Spinal cord (tissue), 10 donors: ENCODE results near the gene SMU1. TPM values are rescaled to one million over a fixed set of nuclear protein-coding genes. Genes with fewer than 3 reads are reported as not detected.

Experiments
- DNase-seq, 6 donors: peaks; one replicate each; pipeline versions ENCODE4 v3.0.0 to v3.0.0-alpha.2; 2013 to 2015; ENCODE audit warnings: low spot score in 6 of 6, low read depth in 4 of 6
- H3K27ac ChIP-seq: one replicate; pipeline ENCODE4 v1.5.1; 2013; ENCODE audit warnings: low read depth, low read length, control low read depth
- H3K27me3 ChIP-seq: one replicate; pipeline ENCODE4 v1.6.1; 2013; ENCODE audit warnings: low read length; ENCODE audit not compliant: control insufficient read depth, insufficient read depth
- H3K36me3 ChIP-seq: one replicate; pipeline ENCODE4 v1.6.1; 2013; ENCODE audit warnings: low read length; ENCODE audit not compliant: control insufficient read depth, insufficient read depth
- H3K4me1 ChIP-seq: one replicate; pipeline ENCODE4 v1.6.1; 2013; ENCODE audit warnings: low read length; ENCODE audit not compliant: control insufficient read depth, insufficient read depth
- H3K4me3 ChIP-seq: one replicate; pipeline ENCODE4 v1.5.1; 2013; ENCODE audit warnings: low read depth, low read length, control low read depth
- H3K9me3 ChIP-seq: one replicate; pipeline ENCODE4 v1.6.1; 2013; ENCODE audit warnings: low read length; ENCODE audit not compliant: control insufficient read depth, insufficient read depth
- WGBS: methylation state at CpG from one replicate; pipeline ENCODE4 v1.1.5; 2013; ENCODE audit warnings: missing lambda C conversion rate; ENCODE audit not compliant: insufficient coverage; 5-methylcytosine and 5-hydroxymethylcytosine counted together
- polyA plus RNA-seq, 2 donors: library from polyadenylated mRNA; unstranded; fragments of 120-200 nt; gene quantifications; one replicate each; pipeline ENCODE4 v1.2.1, GENCODE V29; 2013; ENCODE audit not compliant: insufficient read length in 2 of 2
- total RNA-seq, 2 donors: library from RNA; depleted of rRNA in 1 of 2; stranded (reverse); fragments of 120-200 nt in 1 of 2; fragments of >200 nt in 1 of 2; gene quantifications; one replicate each; pipeline versions ENCODE4 v1.2.3 to v1.2.4, GENCODE V29; 2013 to 2014
- donor health status: healthy.

Gene SMU1
- total and polyA plus RNA-seq, 4 donors = 24.0 to 45.3 (median 31.0) TPM

DNA sequence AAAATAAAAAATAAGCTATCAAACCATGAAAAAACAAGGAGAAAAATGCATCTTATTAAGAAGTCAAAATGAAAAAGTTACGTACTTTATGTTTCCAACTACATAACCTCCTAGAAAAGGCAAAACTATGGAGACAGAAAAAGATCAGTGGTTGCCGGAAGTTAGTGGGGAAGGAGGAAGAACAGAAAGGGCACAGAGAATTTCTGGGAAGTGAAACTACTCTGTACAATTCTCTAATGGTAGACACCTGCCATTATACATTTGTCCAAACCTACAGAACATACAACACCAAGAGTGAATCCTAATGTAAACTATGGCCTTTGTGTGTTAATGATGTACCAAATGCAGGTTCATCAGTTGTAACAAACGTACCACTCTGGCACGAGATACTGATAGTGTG lies 25.3 kb downstream of the SMU1 start:
- H3K27me3 ChIP-seq = no peaks in the 10 kb centered on the region
- no peak overlapping the region for H3K4me3 ChIP-seq
- no peak overlapping the region for H3K27ac ChIP-seq
- peaks cover 10% of the 10 kb centered on the region for H3K36me3 ChIP-seq
- WGBS = no CpG with 5 or more reads among the region's 4 CpGs
- no peak for DNase-seq
- H3K4me1 ChIP-seq = no peaks in the 10 kb centered on the region
- H3K9me3 ChIP-seq = no peaks in the 10 kb centered on the region

DNA sequence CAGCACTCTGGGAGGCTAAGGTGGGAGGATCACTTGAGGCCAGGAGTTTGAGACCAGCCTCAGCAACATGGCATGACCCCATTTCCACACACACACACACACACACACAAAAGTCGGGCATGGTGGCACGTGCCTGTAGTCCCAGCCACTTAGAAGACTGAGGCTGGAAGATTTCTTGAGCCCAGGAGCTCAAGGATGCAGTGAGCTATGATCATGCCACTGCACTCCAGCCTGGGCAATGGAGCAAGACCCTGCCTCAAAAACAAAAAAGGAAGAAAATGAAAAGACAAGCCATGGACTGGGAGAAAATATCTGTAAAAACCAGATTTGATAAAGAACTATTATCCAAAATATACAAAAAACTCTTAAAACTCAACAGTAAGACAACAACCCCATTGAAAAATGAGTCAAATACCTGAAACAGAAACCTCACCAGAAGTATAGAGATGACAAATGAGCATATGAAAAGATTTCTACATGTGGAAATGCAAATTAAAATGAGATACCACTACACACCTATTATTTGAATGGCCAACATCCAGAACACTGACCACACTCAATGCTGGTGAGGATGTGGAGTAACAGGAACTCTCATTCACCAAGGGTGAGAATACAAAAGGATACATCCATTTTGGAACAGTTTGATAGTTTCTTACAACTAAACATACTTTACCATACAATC lies 26.7 kb downstream of the SMU1 start:
- WGBS = 100% methylated on average over 1 of the region's 2 CpGs
- H3K4me1 ChIP-seq = no peaks in the 10 kb centered on the region
- H3K27me3 ChIP-seq = no peaks in the 10 kb centered on the region
- DNase-seq = no peak
- H3K27ac ChIP-seq = no peak overlapping the region
- H3K9me3 ChIP-seq = no peaks in the 10 kb centered on the region
- H3K4me3 ChIP-seq = no peak overlapping the region
- peaks cover 14% of the 10 kb centered on the region for H3K36me3 ChIP-seq

DNA sequence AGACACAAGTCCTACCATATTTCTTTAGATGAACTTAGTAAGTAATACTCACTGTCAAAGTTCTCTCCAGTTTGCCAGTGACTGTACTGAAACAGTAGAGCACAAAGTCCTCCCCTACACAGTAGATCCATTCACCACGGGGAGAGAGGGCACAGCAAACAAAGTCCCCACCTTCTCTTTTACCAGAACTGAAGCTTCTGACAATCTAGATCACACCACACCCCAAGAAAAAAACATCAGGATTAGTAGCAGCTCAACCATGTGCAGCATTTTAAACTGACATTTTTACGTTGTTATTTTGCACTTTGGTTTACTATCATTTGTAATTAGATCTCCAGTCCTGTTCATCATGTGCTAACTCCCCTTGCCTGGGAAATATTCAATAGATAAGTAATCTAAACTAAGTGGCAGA lies 28.4 kb downstream of the SMU1 start:
- WGBS = 86% methylated on average over 1 of the region's 2 CpGs
- Histone ChIP-seq H3K9me3 (no peaks in the 10 kb centered on the region), H3K4me3 (no peak overlapping the region), H3K27me3 (no peaks in the 10 kb centered on the region), H3K36me3 (peaks cover 14% of the 10 kb centered on the region), H3K4me1 (no peaks in the 10 kb centered on the region), H3K27ac (no peak overlapping the region)
- DNase-seq = no peak

DNA sequence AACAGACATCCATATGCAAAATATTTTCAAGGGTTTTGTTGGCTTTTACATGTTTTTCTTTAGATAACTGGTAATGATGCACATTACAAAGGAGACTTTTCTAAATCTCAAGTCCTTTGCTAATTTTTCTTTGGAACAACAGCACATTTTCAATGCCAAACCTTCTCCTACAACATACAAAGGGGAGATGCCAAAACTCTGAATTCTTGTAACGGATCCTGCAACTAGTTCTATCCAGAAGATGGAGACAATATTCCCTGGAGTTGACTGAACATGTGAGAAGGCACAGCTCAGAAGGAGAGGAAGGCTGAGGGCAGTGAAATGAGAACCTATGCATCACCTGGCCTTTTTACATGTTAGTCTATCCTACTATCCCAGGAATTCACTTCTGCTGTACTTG lies 30.4 kb downstream of the SMU1 start:
- no peaks in the 10 kb centered on the region for H3K27me3 ChIP-seq
- peaks cover 7% of the 10 kb centered on the region for H3K36me3 ChIP-seq
- no peak overlapping the region for H3K4me3 ChIP-seq
- WGBS = no CpG with 5 or more reads among the region's 1 CpG
- no peaks in the 10 kb centered on the region for H3K4me1 ChIP-seq
- DNase-seq = no peak
- H3K27ac ChIP-seq = no peak overlapping the region
- no peaks in the 10 kb centered on the region for H3K9me3 ChIP-seq

DNA sequence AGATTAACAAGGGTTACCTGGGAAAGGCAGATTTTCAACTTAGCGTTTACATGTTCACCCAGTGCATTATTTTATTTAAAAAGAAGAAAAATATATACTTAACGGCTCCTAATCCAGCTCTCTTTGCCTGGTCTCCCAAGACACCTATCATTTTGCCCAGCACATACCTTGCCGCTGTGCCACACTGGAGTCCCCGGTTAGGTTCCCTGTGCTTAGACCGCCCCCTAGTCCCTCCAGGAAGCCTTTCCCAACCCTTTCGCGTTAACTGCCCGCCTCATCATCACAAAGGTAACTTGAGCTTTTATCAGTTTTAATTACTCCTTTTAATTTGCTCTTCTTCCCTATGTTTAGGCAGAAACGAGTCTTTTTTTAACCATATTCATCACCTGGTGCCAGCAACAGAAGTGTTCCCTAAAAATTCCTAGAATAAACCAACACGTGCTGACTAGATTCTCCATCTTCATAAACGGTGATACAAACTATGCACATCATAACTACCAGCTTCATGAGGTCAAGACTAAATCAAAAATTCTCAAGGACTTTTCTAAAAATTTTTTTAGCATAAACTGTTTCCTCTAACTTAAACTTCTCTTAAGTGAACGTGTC lies 31.7 kb downstream of the SMU1 start:
- H3K27ac ChIP-seq = peak overlapping the region; percentile 81
- H3K4me1 ChIP-seq = no peaks in the 10 kb centered on the region
- no peaks in the 10 kb centered on the region for H3K27me3 ChIP-seq
- peak in 3 of 6 donors; percentile 11 to 84 (median 59) for DNase-seq
- 27% methylated on average over 11 of the region's 12 CpGs for WGBS
- H3K36me3 ChIP-seq = peaks cover 11% of the 10 kb centered on the region
- H3K9me3 ChIP-seq = no peaks in the 10 kb centered on the region
- H3K4me3 ChIP-seq = peak overlapping the region; percentile 77

DNA sequence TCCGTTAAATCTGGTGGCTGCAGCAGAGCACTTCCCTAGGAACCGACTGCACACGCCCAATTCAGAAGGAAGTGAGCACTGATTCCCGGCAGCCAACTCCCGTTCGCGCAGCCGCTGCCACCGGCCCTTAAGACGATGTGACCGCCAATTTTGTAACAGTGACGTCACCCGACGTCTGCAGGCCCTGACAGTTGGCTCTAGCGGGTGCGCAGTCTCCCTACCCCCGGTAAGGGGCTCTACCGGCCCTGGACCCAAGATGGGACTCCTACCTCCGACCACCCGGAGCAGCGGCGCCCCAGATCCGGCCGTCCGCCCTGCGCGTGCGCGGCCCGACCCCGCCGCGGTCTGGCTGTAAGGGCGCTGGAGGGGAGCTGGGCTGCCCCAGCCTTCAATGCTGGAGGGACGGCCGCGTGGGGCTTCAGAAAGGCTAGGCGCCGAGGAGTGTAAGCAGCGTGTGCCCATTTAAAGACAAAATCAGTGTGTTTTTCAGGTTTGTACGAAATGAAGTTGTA lies 32.3 kb downstream of the SMU1 start:
- H3K27ac ChIP-seq = peak overlapping the region; percentile 81
- peak overlapping the region; percentile 77 for H3K4me3 ChIP-seq
- H3K9me3 ChIP-seq = no peaks in the 10 kb centered on the region
- H3K36me3 ChIP-seq = peaks cover 11% of the 10 kb centered on the region
- H3K27me3 ChIP-seq = no peaks in the 10 kb centered on the region
- WGBS = 0% methylated on average over 40 of the region's 41 CpGs
- H3K4me1 ChIP-seq = no peaks in the 10 kb centered on the region
- peak; percentile 65 to 98 (median 80) for DNase-seq

DNA sequence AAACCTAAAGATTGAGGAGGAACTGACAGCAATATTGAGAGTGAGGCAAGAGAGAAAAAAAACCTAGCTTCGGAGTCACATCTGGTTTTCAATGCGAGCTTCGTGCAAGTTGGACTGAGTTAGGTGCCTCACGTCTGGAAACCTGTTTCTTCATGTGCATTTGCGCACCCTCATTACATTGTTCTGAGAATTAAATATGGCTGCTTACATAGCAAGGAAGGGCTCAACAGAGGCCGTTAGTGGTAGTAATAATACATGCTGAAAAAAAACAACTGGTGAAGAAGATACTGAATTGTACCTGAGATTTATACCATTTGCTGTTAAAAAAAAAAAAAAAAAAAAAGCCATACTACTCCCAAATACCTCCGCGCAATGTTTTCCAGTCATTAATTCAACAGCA lies 32.8 kb downstream of the SMU1 start:
- 33% methylated on average over 1 of the region's 8 CpGs for WGBS
- no peaks in the 10 kb centered on the region for H3K9me3 ChIP-seq
- no peaks in the 10 kb centered on the region for H3K4me1 ChIP-seq
- peaks cover 11% of the 10 kb centered on the region for H3K36me3 ChIP-seq
- H3K27ac ChIP-seq = peak overlapping the region; percentile 81
- peak in 4 of 6 donors; percentile 5 to 76 (median 20) for DNase-seq
- peak overlapping the region; percentile 77 for H3K4me3 ChIP-seq
- no peaks in the 10 kb centered on the region for H3K27me3 ChIP-seq

DNA sequence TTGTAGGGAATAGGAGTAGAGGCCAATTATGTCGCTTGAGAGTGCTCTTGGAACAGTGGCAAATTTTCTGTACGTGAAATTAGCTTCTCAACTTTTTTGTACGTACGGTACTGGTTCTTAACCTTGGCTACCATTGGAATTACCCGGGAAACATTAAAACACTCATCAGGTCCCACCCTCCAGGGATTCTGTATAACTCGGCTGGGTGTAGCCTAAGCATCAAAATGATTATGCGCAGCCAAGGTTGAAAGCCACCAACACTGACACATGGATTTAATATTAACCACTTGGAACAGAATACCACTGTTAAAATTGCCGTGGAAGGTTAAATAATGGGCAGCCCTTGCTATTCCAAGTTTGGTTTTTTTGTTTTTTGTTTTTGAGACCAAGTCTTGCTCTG lies 34.0 kb downstream of the SMU1 start:
- peaks cover 18% of the 10 kb centered on the region for H3K36me3 ChIP-seq
- no peak overlapping the region for H3K4me3 ChIP-seq
- 68% methylated on average over 4 of the region's 8 CpGs for WGBS
- no peaks in the 10 kb centered on the region for H3K9me3 ChIP-seq
- H3K27me3 ChIP-seq = no peaks in the 10 kb centered on the region
- no peaks in the 10 kb centered on the region for H3K4me1 ChIP-seq
- H3K27ac ChIP-seq = no peak overlapping the region
- DNase-seq = no peak

DNA sequence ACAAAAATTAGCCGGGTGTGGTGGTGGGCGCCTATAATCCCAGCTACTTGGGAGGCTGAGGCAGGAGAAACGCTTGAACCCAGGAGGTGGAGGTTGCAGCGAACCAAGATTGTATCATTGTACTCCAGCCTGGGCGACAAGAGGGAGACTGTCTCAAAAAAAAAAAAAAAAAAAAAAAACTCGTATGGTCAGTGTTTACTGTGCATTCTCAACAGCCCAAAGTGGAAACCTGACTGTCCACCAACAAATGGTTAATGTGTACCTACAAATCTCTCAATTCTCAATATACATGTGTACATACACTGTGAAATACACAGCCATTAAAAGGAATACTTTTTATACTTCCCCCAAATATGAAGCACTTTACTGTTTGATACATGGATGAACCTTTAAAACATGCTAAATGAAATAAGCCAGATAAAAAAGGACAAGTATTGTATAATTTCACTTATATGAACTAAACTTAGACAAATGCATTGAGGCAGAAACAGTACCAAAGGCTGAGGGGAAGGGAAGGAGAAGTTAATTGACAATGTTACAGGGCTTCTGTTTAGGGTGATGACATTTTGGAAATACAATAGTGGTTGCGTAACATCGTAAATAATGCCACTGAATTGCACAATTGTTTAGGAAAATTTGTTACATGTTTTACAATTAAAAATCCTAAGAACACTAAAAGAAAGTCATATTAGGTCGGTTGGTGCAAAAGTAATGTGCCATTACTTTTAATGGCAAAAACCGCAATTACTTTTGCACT lies 34.9 kb downstream of the SMU1 start:
- Histone ChIP-seq H3K4me1 (no peaks in the 10 kb centered on the region), H3K27ac (no peak overlapping the region), H3K36me3 (peaks cover 25% of the 10 kb centered on the region), H3K27me3 (no peaks in the 10 kb centered on the region), H3K4me3 (no peak overlapping the region), H3K9me3 (no peaks in the 10 kb centered on the region)
- WGBS = 89% methylated on average over 4 of the region's 10 CpGs
- DNase-seq = no peak
